OCI-LY7 (cell line): Measurements from ENCODE around the gene CIAO2B.

Experiments
- CTCF ChIP-seq: fragments of 200-600 bp; sonication (generic); conservative IDR thresholded peaks from 2 replicates; pipeline ENCODE4 v1.5.1; 2014; ENCODE audit warnings: mild to moderate bottlenecking, antibody characterized with exemption, low read length, moderate library complexity, mixed read lengths
- EZH2phosphoT487 ChIP-seq: fragments of 200-600 bp; sonication (generic); IDR thresholded peaks from 2 replicates; pipeline ENCODE4 v1.6.1; 2018; ENCODE audit warnings: low read depth, borderline replicate concordance, mild to moderate bottlenecking, mixed run types, antibody characterized with exemption, low read length, moderate library complexity, mixed read lengths

- TF ChIP-seq CTCF, result no peak
- TF ChIP-seq EZH2phosphoT487, result no peak
These were observed 12.3 kb downstream of the CIAO2B start for GRCh38 chr16:66921729-66922450.
